Measurements from ENCODE around the gene ANKRD22. TPM values are rescaled to one million over a fixed set of nuclear protein-coding genes. Genes with fewer than 3 reads are reported as not detected.

ANKRD22 gene
- total and polyA plus RNA-seq, 10 of the 15 experiments (the other 5 are each of a cell fraction or from before 2014, with no cell fraction given): 0.30 to 1.3 (median 0.71) TPM

- TF ChIP-seq ZBTB40 (IDR thresholded peaks at IDR 0.05; ENCODE audit: borderline replicate concordance) (0 out of 2 replicates have a peak, but pooled peaks have one; percentile 18), YY1 (IDR thresholded peaks at IDR 0.05; ENCODE audit: low read depth, low read length) (peak; percentile 51), CEBPB (IDR thresholded peaks at IDR 0.05; ENCODE audit: borderline replicate concordance in 1 of 2, low read depth in 2 of 2, low read length in 2 of 2) (no peak), RBBP5 (conservative IDR thresholded peaks at IDR 0.05) (0 out of 2 replicates have a peak, but pooled peaks have one; percentile 44), ETV6 (conservative IDR thresholded peaks at IDR 0.05 in 1 of 2, IDR thresholded peaks at IDR 0.05 in 1 of 2; ENCODE audit: borderline replicate concordance in 1 of 2, low read depth in 1 of 2) (peak in 1 of 2 experiments; percentile 93; a peak in 2 of 4 replicates), NFYA (IDR thresholded peaks at IDR 0.05; ENCODE audit: borderline replicate concordance, low read depth, low read length) (no peak), MAX (IDR thresholded peaks at IDR 0.05; ENCODE audit: low read depth, low read length) (peak; percentile 86), E2F4 (IDR thresholded peaks at IDR 0.05; ENCODE audit: low read depth, low read length) (no peak), ATF2 (IDR thresholded peaks at IDR 0.05; ENCODE audit: low read length) (no peak), BCL3 (IDR thresholded peaks at IDR 0.05; ENCODE audit: borderline replicate concordance, insufficient read depth, low read depth, low read length, poor library complexity, severe bottlenecking) (peak; percentile 30), CBX5 (IDR thresholded peaks at IDR 0.05; ENCODE audit: low read depth) (0 out of 2 replicates have a peak, but pooled peaks have one; percentile 76), SMARCA5 (IDR thresholded peaks at IDR 0.05) (0 out of 2 replicates have a peak, but pooled peaks have one; percentile 53), TCF12 (IDR thresholded peaks at IDR 0.05; ENCODE audit: low read depth, low read length) (0 out of 2 replicates have a peak, but pooled peaks have one; percentile 6), SPI1 (IDR thresholded peaks at IDR 0.05; ENCODE audit: borderline replicate concordance, insufficient read depth, low read depth, low read length) (peak; percentile 72; the same call in 1 of the 2 replicates), ATF7 (IDR thresholded peaks at IDR 0.05; ENCODE audit: low read depth) (peak; percentile 61), CHD2 (IDR thresholded peaks at IDR 0.05; ENCODE audit: borderline replicate concordance, low read depth, low read length) (peak; percentile 56; the same call in 1 of the 2 replicates), GATAD2B (conservative IDR thresholded peaks at IDR 0.05; ENCODE audit: low read depth) (peak; percentile 98)
Observed at GRCh38 chr10:88880282-88881076, 28.8 kb upstream of the ANKRD22 start (continued).

Data from GM12878 (cell line).